Thyroid gland (tissue), 4 donors: Measurements from ENCODE around the gene ACTR10. TPM values are rescaled to one million over a fixed set of nuclear protein-coding genes. Genes with fewer than 3 reads are reported as not detected.

Experiments
- DNase-seq, 2 donors: peaks; one replicate each; pipeline ENCODE4 v3.0.0-alpha.2; 2019
- H3K27ac ChIP-seq, 3 donors: fragments of 200-600 bp; sonication (generic); 1 replicate in 2 of 3; 2 replicates in 1 of 3; pipeline ENCODE4 v1.5.1; 2016 to 2019; ENCODE audit warnings: mild to moderate bottlenecking in 1 of 3, moderate library complexity in 1 of 3
- H3K27me3 ChIP-seq: fragments of 200-600 bp; sonication (generic); one replicate; pipeline ENCODE4 v1.5.1; 2019
- H3K36me3 ChIP-seq, 2 donors: fragments of 200-600 bp; sonication (generic); one replicate each; pipeline ENCODE4 v1.5.1; 2016 to 2019
- H3K4me1 ChIP-seq, 2 donors: fragments of 200-600 bp; sonication (generic); one replicate each; pipeline ENCODE4 v1.5.1; 2017 to 2019
- H3K4me3 ChIP-seq, 3 donors: fragments of 200-600 bp; sonication (generic); replicated peaks in 1 of 3; 1 replicate in 2 of 3; 2 replicates in 1 of 3; pipeline ENCODE4 v1.5.1; 2016; ENCODE audit warnings: mild to moderate bottlenecking in 1 of 3
- H3K9me3 ChIP-seq: fragments of 200-600 bp; sonication (generic); one replicate; pipeline ENCODE4 v1.5.1; 2017
- POLR2A ChIP-seq, 2 donors: fragments of 450-650 bp; IDR thresholded peaks; one replicate each; pipeline ENCODE4 v1.6.1; 2017; ENCODE audit warnings: antibody characterized with exemption in 2 of 2, mild to moderate bottlenecking in 2 of 2, moderate library complexity in 1 of 2
- WGBS, 2 donors: methylation state at CpG; one replicate each; pipeline ENCODE4 v1.1.5; 2017; 5-methylcytosine and 5-hydroxymethylcytosine counted together
- intact Hi-C: fragments of 100-400 bp; cut with DNase I; formaldehyde crosslinking; loops from one replicate; pipeline ENCODE4 v1.15.1; 2023
- total RNA-seq, 4 donors: library from RNA; depleted of rRNA; stranded (reverse); fragments of >200 nt; gene quantifications; one replicate each; pipeline ENCODE4 v1.2.3, GENCODE V29; 2016
- TF ChIP-seq, protein P1 (sequence below), 6 experiments: fragments of 200-600 bp in 3 of 6; fragments of 450-650 bp in 3 of 6; sonication (generic) in 3 of 6; IDR thresholded peaks; one replicate each; pipeline ENCODE4 v1.5.1; 2016 to 2019; ENCODE audit warnings: antibody characterized with exemption in 6 of 6, mild to moderate bottlenecking in 2 of 6, inconsistent platforms in 1 of 6, moderate library complexity in 1 of 6

Gene ACTR10
- 10 to 100 TPM; 59.8 to 79.1 (median 69.0) TPM for total RNA-seq

DNA sequence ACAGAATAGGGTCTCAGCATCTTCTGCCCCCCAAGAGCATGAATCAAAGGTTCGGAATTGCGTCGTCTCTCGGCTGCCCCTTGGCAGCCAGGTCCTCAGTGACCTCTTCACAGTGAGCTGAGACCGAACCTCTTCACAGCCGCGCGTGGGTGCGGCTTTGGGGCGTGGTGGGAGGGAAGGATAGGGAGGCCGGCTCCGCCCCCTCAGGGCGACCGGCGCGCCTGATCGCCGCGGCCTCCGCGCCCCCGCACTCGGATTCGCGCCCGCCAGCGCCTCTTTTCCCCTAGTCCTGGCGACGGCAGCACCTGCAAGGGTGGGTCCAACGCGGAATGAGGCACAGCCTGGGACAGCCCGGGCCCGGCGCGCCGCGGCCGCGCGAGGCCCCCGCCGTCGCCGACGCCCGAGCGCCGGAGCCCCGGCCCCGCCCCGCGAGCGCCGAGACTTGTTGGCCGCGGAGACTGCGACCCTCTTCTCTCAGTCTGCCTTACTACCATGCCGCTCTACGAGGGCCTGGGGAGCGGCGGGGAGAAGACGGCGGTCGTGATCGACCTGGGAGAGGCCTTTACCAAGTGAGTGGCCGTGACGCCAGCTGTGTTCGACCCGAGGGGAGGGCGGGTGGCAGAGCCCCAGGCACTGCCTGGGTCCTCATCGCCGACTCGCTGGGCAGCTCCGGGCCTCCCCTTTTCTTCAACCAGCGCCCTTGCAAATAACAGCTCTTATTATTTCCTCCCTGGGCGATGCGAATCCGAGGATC is at the start of gene ACTR10:
Gene ACTR10, plus strand, starts transcription at position 424 of the 754 bp plus-strand sequence. Its CDS starts 69 bp downstream, at position 493.
- Histone ChIP-seq H3K9me3 (no peaks in the 10 kb centered on the region), H3K27me3 (no peaks in the 10 kb centered on the region), H3K4me3 (peak within 1 kb of the TSS; percentile 23 to 73 (median 43)), H3K27ac (peak within 1 kb of the TSS; percentile 83 to 87 (median 86)), H3K4me1 (peaks cover 6 to 13% of the 10 kb centered on the region in 2 donors), H3K36me3 (no peaks in the 10 kb centered on the region)
- DNase-seq: peak; percentile 94 to 95
- intact Hi-C loops: no loop called here
- TF ChIP-seq, protein P1, sequence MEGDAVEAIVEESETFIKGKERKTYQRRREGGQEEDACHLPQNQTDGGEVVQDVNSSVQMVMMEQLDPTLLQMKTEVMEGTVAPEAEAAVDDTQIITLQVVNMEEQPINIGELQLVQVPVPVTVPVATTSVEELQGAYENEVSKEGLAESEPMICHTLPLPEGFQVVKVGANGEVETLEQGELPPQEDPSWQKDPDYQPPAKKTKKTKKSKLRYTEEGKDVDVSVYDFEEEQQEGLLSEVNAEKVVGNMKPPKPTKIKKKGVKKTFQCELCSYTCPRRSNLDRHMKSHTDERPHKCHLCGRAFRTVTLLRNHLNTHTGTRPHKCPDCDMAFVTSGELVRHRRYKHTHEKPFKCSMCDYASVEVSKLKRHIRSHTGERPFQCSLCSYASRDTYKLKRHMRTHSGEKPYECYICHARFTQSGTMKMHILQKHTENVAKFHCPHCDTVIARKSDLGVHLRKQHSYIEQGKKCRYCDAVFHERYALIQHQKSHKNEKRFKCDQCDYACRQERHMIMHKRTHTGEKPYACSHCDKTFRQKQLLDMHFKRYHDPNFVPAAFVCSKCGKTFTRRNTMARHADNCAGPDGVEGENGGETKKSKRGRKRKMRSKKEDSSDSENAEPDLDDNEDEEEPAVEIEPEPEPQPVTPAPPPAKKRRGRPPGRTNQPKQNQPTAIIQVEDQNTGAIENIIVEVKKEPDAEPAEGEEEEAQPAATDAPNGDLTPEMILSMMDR (IDR thresholded peaks at IDR 0.05): peak in 1 of 6 experiments; percentile 10
- TF ChIP-seq POLR2A (IDR thresholded peaks at IDR 0.05): peak in 1 of 2 donors; percentile 78
- 0 to 1% methylated on average over 17 to 34 of the region's 78 CpGs for WGBS, 2 donors

DNA sequence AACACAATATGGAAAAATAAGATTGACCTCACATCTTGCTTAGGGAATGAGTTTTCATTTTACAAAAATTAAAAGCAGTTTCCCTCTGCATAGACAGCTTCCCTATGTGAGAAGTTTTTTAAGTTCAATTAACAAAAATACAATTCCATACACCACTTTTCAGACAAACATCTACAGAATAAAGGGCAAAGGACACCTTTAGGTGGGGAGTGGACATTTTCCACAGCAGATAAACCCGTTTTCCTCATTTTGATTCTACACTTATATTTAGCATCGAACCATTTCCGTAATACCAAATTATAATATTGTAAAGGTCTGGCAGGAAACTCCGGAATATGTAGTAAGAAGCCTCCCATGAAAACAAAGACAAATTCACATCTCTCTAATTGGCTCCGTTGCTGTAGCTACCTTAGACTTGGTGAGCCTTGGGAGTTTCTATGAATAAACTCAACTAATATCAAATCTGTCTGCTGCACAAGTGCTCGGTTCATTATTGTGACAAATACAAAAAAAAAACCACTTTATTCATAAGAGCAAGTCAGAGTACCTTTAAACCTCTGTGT is 49.6 kb upstream of the ACTR10 start:
- Histone ChIP-seq H3K36me3 (no peaks in the 10 kb centered on the region), H3K4me1 (peaks cover 5 to 11% of the 10 kb centered on the region in 2 donors), H3K27ac (no peak overlapping the region), H3K27me3 (no peaks in the 10 kb centered on the region), H3K9me3 (no peaks in the 10 kb centered on the region), H3K4me3 (no peak overlapping the region)
- no peak for TF ChIP-seq POLR2A (IDR thresholded peaks at IDR 0.05)
- TF ChIP-seq, protein P1 (IDR thresholded peaks at IDR 0.05): no peak
- WGBS, 2 donors: 80 to 84% methylated on average over 6 of the region's 6 CpGs
- intact Hi-C loops: no loop called here
- no peak for DNase-seq

DNA sequence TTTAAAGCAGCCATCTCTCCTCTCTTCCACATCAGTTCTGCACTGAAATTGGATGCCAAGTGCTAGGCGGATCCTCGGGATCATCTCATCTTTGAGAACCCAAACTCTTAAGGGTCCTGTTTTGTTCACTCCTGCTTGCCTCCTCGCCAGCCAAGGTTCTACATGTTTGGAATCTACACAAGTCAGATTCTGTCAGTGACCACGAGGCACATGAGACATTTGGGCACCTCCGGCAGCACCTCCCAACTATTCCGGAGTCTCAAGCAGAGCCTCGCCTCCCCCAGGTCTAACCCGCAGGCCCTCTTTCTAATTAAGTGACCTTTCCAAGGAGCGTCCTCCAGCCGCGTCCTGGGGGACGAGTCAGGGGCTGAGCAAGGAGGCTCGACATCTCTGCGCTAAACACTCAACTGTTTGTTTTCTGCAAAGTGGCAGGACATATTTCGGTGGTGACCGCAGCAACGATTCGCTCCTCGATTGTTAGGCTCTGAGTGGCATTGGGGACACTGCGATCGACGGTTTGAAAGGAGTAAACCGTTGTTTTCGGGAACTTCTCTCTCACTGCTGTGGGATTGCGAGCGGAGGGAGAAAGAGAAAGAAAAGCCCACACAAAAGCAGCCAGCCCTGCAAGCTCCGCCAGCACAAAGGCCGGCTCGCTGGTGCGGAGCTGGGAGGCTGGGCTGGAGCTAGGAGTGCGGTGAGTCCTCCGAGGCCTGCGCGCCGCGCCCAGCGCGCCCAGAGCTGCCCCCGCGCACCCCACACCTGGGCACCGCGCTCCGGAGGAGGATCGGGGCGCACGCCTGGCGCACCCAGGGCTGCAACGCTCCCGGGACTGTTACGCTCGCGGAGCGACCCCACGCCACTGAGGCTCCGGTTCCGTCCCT is 48.6 kb upstream of the ACTR10 start:
- peak; percentile 47 to 56 for DNase-seq
- Histone ChIP-seq H3K27me3 (no peaks in the 10 kb centered on the region), H3K9me3 (no peaks in the 10 kb centered on the region), H3K4me1 (peaks cover 5 to 11% of the 10 kb centered on the region in 2 donors), H3K27ac (peak overlapping the region; percentile 47 to 57 (median 56)), H3K36me3 (no peaks in the 10 kb centered on the region), H3K4me3 (peak overlapping the region; percentile 41 to 61 (median 60))
- TF ChIP-seq POLR2A (IDR thresholded peaks at IDR 0.05): no peak
- TF ChIP-seq, protein P1 (IDR thresholded peaks at IDR 0.05): no peak
- WGBS, 2 donors: 3% methylated on average over 27 to 37 of the region's 56 CpGs
- intact Hi-C loops: no loop called here

DNA sequence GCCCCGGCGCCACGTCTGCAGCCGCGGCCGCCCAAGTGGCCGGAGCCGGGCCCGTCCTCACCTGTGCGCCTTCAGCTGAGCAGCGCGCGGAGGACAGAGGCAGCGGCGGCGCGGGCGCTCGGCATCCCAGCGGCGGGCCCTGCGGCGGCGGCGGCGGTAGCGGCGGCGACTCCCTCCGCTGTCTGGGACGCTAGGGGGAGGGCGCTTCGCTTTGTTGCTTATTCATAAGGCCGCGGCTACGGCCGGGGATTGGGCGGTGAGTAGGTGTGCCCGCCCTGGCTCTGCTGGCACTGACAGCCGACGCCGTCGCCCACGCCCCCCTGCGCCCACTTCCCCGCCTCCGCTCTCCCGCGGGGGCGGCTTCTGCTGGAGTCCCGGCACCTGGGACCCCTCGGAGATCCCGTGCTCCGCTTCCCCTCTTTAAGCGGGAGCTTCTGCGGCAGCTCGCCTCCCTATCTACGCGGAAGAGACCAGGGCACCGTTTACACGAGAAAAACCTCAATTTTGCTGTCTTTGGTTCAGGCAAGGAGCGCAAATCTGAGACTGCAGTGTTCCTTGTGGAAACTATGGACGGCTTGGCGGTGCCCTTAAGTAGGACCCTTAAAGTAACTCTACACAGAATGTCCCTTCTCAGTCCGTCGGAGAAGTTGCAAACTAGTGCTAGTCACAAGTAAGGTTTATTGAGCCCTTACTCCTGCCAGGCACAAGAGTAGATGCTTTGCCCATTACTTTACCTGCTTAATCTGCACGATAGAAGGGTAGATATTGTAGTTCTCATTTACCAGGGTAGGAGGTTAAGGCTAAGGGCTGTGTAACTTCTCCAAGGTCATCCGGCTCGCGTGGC is 47.7 kb upstream of the ACTR10 start, which contains the start of gene ARMH4:
Gene ARMH4, minus strand, starts transcription at position 200 of the 844 bp plus-strand sequence. CDS start 12,855 bp downstream, outside the sequence.
- H3K4me1 ChIP-seq: peaks cover 5 to 11% of the 10 kb centered on the region in 2 donors
- peak within 1 kb of the TSS; percentile 41 to 61 (median 60) for H3K4me3 ChIP-seq
- H3K36me3 ChIP-seq: no peaks in the 10 kb centered on the region
- peak within 1 kb of the TSS; percentile 47 to 57 (median 56) for H3K27ac ChIP-seq
- TF ChIP-seq POLR2A (IDR thresholded peaks at IDR 0.05): peak in 1 of 2 donors; percentile 90
- TF ChIP-seq, protein P1 (IDR thresholded peaks at IDR 0.05): peak in 2 of 6 experiments; percentile 25 to 27
- H3K27me3 ChIP-seq: no peaks in the 10 kb centered on the region
- 2 to 3% methylated on average over 30 to 35 of the region's 70 CpGs for WGBS, 2 donors
- H3K9me3 ChIP-seq: no peaks in the 10 kb centered on the region
- intact Hi-C loops: no loop called here
- DNase-seq: peak; percentile 89 to 91
